Chondrocyte (in vitro differentiated cells): ENCODE measurements around the gene FGFR3. TPM values are rescaled to one million over a fixed set of nuclear protein-coding genes. Genes with fewer than 3 reads are reported as not detected.
A peak's percentile ranks its signal among the peaks of the same experiment; 100 is the strongest.

ENCODE experiments used
- DNase-seq: peaks from one replicate; pipeline ENCODE4 v3.0.0; 2021; ENCODE audit warnings: mixed read lengths, low spot score
- H3K27ac Mint-ChIP-seq: one replicate; pipeline ENCODE4 v1.8.0; 2021; ENCODE audit warnings: mild to moderate bottlenecking, moderate library complexity, mixed read lengths; ENCODE audit not compliant: unreplicated experiment
- H3K27me3 Mint-ChIP-seq: 2 replicates; pipeline ENCODE4 v1.8.0; 2021; ENCODE audit warnings: low read depth, mixed read lengths
- H3K36me3 Mint-ChIP-seq: 2 replicates; pipeline ENCODE4 v1.8.0; 2021; ENCODE audit warnings: low read depth, mixed read lengths
- H3K4me1 Mint-ChIP-seq: 2 replicates; pipeline ENCODE4 v1.8.0; 2021; ENCODE audit warnings: low read depth, mild to moderate bottlenecking, mixed read lengths
- H3K4me3 Mint-ChIP-seq: one replicate; pipeline ENCODE4 v1.8.0; 2021; ENCODE audit warnings: mild to moderate bottlenecking, moderate library complexity, mixed read lengths; ENCODE audit not compliant: unreplicated experiment
- H3K9me3 Mint-ChIP-seq: 2 replicates; pipeline ENCODE4 v1.8.0; 2021; ENCODE audit warnings: low read depth, mixed read lengths
- CTCF ChIP-seq: fragments of 200-600 bp; sonication (generic); IDR thresholded peaks from 2 replicates; pipeline ENCODE4 v1.5.0; 2021; ENCODE audit warnings: antibody characterized with exemption, mild to moderate bottlenecking, moderate library complexity
- long read RNA-seq: library from polyadenylated mRNA; stranded (forward); transcript quantifications from one replicate; pipeline ENCODE4 v2.0.0, GENCODE V29; 2021
- total RNA-seq: library from RNA; stranded (reverse); gene quantifications from 3 replicates; pipeline ENCODE4 v1.2.1, GENCODE V29; 2021

The FGFR3 gene
- total RNA-seq, result 1.3 to 4.3 TPM (median 3.4 TPM) in 3 replicates
- long read RNA-seq, full-length matches to known transcripts, result 2 of 6 reads
- long read RNA-seq, partial matches to known transcripts, result 1 of 6 reads
- long read RNA-seq, other reads (novel, unspliced or antisense), result 3 of 6 reads

- DNase-seq, result no peak
- H3K27me3 Mint-ChIP-seq, result peaks cover 3% of the 10 kb centered on the region
- TF ChIP-seq CTCF, result no peak
- no peak within 1 kb of the TSS for H3K27ac Mint-ChIP-seq
- peak within 1 kb of the TSS; percentile 28 for H3K4me3 Mint-ChIP-seq
- no peaks in the 10 kb centered on the region for H3K4me1 Mint-ChIP-seq
- no peaks in the 10 kb centered on the region for H3K9me3 Mint-ChIP-seq
- no peaks in the 10 kb centered on the region for H3K36me3 Mint-ChIP-seq
Measured at GRCh38 chr4:1792832-1793495, at the start of gene FGFR3. Gene FGFR3, plus strand, starts transcription at chr4:1793293. Its CDS starts 642 bp downstream, at chr4:1793935.

GRCh38 chr4:1743551-1743950, 49.5 kb upstream of the FGFR3 start:
- peaks cover 10% of the 10 kb centered on the region for H3K36me3 Mint-ChIP-seq
- no peaks in the 10 kb centered on the region for H3K27me3 Mint-ChIP-seq
- TF ChIP-seq CTCF, result no peak
- DNase-seq, result no peak
- H3K9me3 Mint-ChIP-seq, result no peaks in the 10 kb centered on the region
- no peak overlapping the region for H3K4me3 Mint-ChIP-seq
- H3K4me1 Mint-ChIP-seq, result no peaks in the 10 kb centered on the region
- peak overlapping the region; percentile 5 for H3K27ac Mint-ChIP-seq

GRCh38 chr4:1743975-1744374, 49.1 kb upstream of the FGFR3 start:
- TF ChIP-seq CTCF, result no peak
- Mint-ChIP-seq H3K36me3 (peaks cover 6% of the 10 kb centered on the region), H3K9me3 (no peaks in the 10 kb centered on the region), H3K27me3 (no peaks in the 10 kb centered on the region), H3K4me1 (no peaks in the 10 kb centered on the region), H3K27ac (peak overlapping the region; percentile 5), H3K4me3 (no peak overlapping the region)
- no peak for DNase-seq

- Mint-ChIP-seq H3K27me3 (no peaks in the 10 kb centered on the region), H3K4me3 (no peak overlapping the region), H3K9me3 (no peaks in the 10 kb centered on the region), H3K27ac (no peak overlapping the region), H3K36me3 (peaks cover 5% of the 10 kb centered on the region), H3K4me1 (no peaks in the 10 kb centered on the region)
- DNase-seq, result no peak
- TF ChIP-seq CTCF, result no peak
Measured at GRCh38 chr4:1744552-1744951, 48.5 kb upstream of the FGFR3 start.

GRCh38 chr4:1745165-1745564, 47.9 kb upstream of the FGFR3 start:
- Mint-ChIP-seq H3K27ac (no peak overlapping the region), H3K4me3 (no peak overlapping the region), H3K36me3 (peaks cover 5% of the 10 kb centered on the region), H3K9me3 (no peaks in the 10 kb centered on the region), H3K4me1 (no peaks in the 10 kb centered on the region), H3K27me3 (no peaks in the 10 kb centered on the region)
- DNase-seq, result no peak
- TF ChIP-seq CTCF, result no peak
